H1 (cell line): ENCODE data around the gene NDUFB11.

Experiments
- CEBPB ChIP-seq: IDR thresholded peaks from 2 replicates; pipeline ENCODE4 v1.6.1; 2012; ENCODE audit warnings: low read depth, low read length
- CHD1 ChIP-seq: IDR thresholded peaks from 2 replicates; pipeline ENCODE4 v1.6.1; 2012; ENCODE audit warnings: low read depth, low read length, improper control_type of control experiment
- CHD2 ChIP-seq: IDR thresholded peaks from 2 replicates; pipeline ENCODE4 v1.6.1; 2012; ENCODE audit warnings: low read length, improper control_type of control experiment
- EGR1 ChIP-seq: IDR thresholded peaks from 2 replicates; pipeline ENCODE4 v1.6.1; 2011; ENCODE audit warnings: low read depth, low read length, borderline replicate concordance
- EP300 ChIP-seq, 2 experiments: IDR thresholded peaks; 1 replicate in 1 of 2; 2 replicates in 1 of 2; pipeline ENCODE4 v1.6.1; 2011 to 2012; ENCODE audit warnings: low read depth in 2 of 2, low read length in 2 of 2, mild to moderate bottlenecking in 2 of 2, borderline replicate concordance in 1 of 2, inconsistent platforms in 1 of 2, moderate library complexity in 1 of 2
- JUN ChIP-seq: IDR thresholded peaks from 2 replicates; pipeline ENCODE4 v1.6.1; 2011; ENCODE audit warnings: low read depth, mild to moderate bottlenecking, improper control_type of control experiment, low read length
- JUND ChIP-seq: IDR thresholded peaks from 2 replicates; pipeline ENCODE4 v1.6.1; 2011; ENCODE audit warnings: mild to moderate bottlenecking, improper control_type of control experiment, low read length
- KDM1A ChIP-seq: fragments of 200-600, 300-600 bp; sonication (generic); IDR thresholded peaks from 2 replicates; pipeline ENCODE4 v1.7.1; 2016; ENCODE audit warnings: mild to moderate bottlenecking, low read length, borderline replicate concordance
- POLR2AphosphoS5 ChIP-seq: IDR thresholded peaks from 2 replicates; pipeline ENCODE4 v1.6.1; 2011; ENCODE audit warnings: low read depth, low read length
- SRF ChIP-seq: IDR thresholded peaks from 2 replicates; pipeline ENCODE4 v1.6.1; 2011; ENCODE audit warnings: mild to moderate bottlenecking, low read depth, low read length, moderate library complexity
- TEAD4 ChIP-seq: IDR thresholded peaks from 2 replicates; pipeline ENCODE4 v1.6.1; 2012; ENCODE audit warnings: low read depth, low read length, inconsistent platforms, mixed read lengths
- YY1 ChIP-seq: IDR thresholded peaks from 2 replicates; pipeline ENCODE4 v1.6.1; 2011; ENCODE audit warnings: low read depth, mild to moderate bottlenecking, low read length
- TF ChIP-seq, protein P1 (sequence below), 3 experiments: IDR thresholded peaks; 1 replicate in 2 of 3; 2 replicates in 1 of 3; pipeline versions ENCODE4 v1.5.1 to v1.6.1; 2011; ENCODE audit warnings: low read length in 3 of 3, mild to moderate bottlenecking in 3 of 3, inconsistent platforms in 2 of 3, low read depth in 1 of 3, moderate library complexity in 1 of 3; ENCODE audit not compliant: insufficient read depth in 1 of 3; ENCODE audit errors: control extremely low read depth in 1 of 3

- TF ChIP-seq, protein P1, sequence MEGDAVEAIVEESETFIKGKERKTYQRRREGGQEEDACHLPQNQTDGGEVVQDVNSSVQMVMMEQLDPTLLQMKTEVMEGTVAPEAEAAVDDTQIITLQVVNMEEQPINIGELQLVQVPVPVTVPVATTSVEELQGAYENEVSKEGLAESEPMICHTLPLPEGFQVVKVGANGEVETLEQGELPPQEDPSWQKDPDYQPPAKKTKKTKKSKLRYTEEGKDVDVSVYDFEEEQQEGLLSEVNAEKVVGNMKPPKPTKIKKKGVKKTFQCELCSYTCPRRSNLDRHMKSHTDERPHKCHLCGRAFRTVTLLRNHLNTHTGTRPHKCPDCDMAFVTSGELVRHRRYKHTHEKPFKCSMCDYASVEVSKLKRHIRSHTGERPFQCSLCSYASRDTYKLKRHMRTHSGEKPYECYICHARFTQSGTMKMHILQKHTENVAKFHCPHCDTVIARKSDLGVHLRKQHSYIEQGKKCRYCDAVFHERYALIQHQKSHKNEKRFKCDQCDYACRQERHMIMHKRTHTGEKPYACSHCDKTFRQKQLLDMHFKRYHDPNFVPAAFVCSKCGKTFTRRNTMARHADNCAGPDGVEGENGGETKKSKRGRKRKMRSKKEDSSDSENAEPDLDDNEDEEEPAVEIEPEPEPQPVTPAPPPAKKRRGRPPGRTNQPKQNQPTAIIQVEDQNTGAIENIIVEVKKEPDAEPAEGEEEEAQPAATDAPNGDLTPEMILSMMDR (IDR thresholded peaks at IDR 0.05; ENCODE audit: control extremely low read depth in 1 of 3, insufficient read depth in 1 of 3, low read depth in 1 of 3, low read length in 3 of 3): peak; percentile 30 to 66 (median 39)
- TF ChIP-seq EGR1 (no peak), CHD2 (no peak), CEBPB (no peak), JUN (no peak), SRF (no peak), JUND (no peak), EP300 (IDR thresholded peaks at IDR 0.05; ENCODE audit: borderline replicate concordance in 1 of 2, low read depth in 2 of 2, low read length in 2 of 2) (no peak), TEAD4 (no peak), POLR2AphosphoS5 (peak; percentile 78; the same call in 1 of the 2 replicates), CHD1 (no peak), YY1 (peak; percentile 89), KDM1A (no peak)
These were observed at the start of gene NDUFB11, which contains the start of gene RBM10 for GRCh38 chrX:47144626-47145394.
